GM23338 (cell line): Measurements from ENCODE around the gene UNKL. TPM values are rescaled to one million over a fixed set of nuclear protein-coding genes. Genes with fewer than 3 reads are reported as not detected.

Source experiments
- ATAC-seq: fragments of 200-7000 bp; cut with Tn5 transposase; 3 replicates; pipeline ENCODE4 v1.9.1; 2020
- DNase-seq: peaks from one replicate; pipeline ENCODE4 v3.0.0-alpha.2; 2015; ENCODE audit warnings: low spot score
- H2AFZ ChIP-seq: fragments of 200-600 bp; sonication (generic); 2 replicates; pipeline ENCODE4 v1.8.0; 2016; ENCODE audit warnings: antibody characterized with exemption, mild to moderate bottlenecking, moderate library complexity
- H3F3A ChIP-seq: fragments of 200-600 bp; sonication (generic); replicated peaks from 2 replicates; pipeline ENCODE4 v1.8.0; 2017; ENCODE audit warnings: antibody characterized with exemption, mixed run types, low read depth
- H3K27ac ChIP-seq: fragments of 200-600 bp; sonication (generic); 2 replicates; pipeline ENCODE4 v1.6.1; 2016; ENCODE audit warnings: low read depth
- H3K27me3 ChIP-seq: fragments of 200-600 bp; sonication (generic); 2 replicates; pipeline ENCODE4 v1.8.0; 2016; ENCODE audit warnings: mild to moderate bottlenecking, mixed run types, moderate library complexity; ENCODE audit not compliant: insufficient read depth
- H3K36me3 ChIP-seq: fragments of 200-600 bp; sonication (generic); 2 replicates; pipeline ENCODE4 v1.8.0; 2016; ENCODE audit warnings: mild to moderate bottlenecking; ENCODE audit not compliant: insufficient read depth
- H3K4me1 ChIP-seq: fragments of 200-600 bp; sonication (generic); 2 replicates; pipeline ENCODE4 v1.8.0; 2016; ENCODE audit warnings: mild to moderate bottlenecking, moderate library complexity; ENCODE audit not compliant: insufficient read depth
- H3K4me2 ChIP-seq: fragments of 200-600 bp; sonication (generic); 2 replicates; pipeline ENCODE4 v1.7.1; 2017; ENCODE audit warnings: mixed run types
- H3K4me3 ChIP-seq: fragments of 200-600 bp; sonication (generic); 2 replicates; pipeline ENCODE4 v1.6.1; 2016; ENCODE audit warnings: mixed run types
- H3K79me2 ChIP-seq: fragments of 200-600 bp; sonication (generic); replicated peaks from 2 replicates; pipeline ENCODE4 v1.8.0; 2017; ENCODE audit warnings: mild to moderate bottlenecking; ENCODE audit not compliant: insufficient read depth
- H3K9me2 ChIP-seq: fragments of 200-600 bp; sonication (generic); 2 replicates; pipeline ENCODE4 v1.8.0; 2017; ENCODE audit not compliant: insufficient read depth
- H4K20me1 ChIP-seq: fragments of 200-600 bp; sonication (generic); replicated peaks from 2 replicates; pipeline ENCODE4 v1.8.0; 2017; ENCODE audit warnings: mild to moderate bottlenecking; ENCODE audit not compliant: insufficient read depth
- H3K27ac Mint-ChIP-seq: 2 replicates; pipeline ENCODE4 v1.8.0; 2020; ENCODE audit warnings: inconsistent platforms, mild to moderate bottlenecking, moderate library complexity, mixed read lengths
- H3K27me3 Mint-ChIP-seq: 3 replicates; pipeline ENCODE4 v1.8.0; 2022; ENCODE audit warnings: low read depth, mild to moderate bottlenecking, moderate library complexity, mixed read lengths, inconsistent platforms; ENCODE audit not compliant: insufficient read depth, poor library complexity
- H3K36me3 Mint-ChIP-seq: 3 replicates; pipeline ENCODE4 v1.8.0; 2021; ENCODE audit warnings: low read depth, mild to moderate bottlenecking, inconsistent platforms, moderate library complexity, mixed read lengths
- H3K4me1 Mint-ChIP-seq: 3 replicates; pipeline ENCODE4 v1.8.0; 2020; ENCODE audit warnings: mild to moderate bottlenecking, inconsistent platforms, mixed read lengths
- H3K4me3 Mint-ChIP-seq: 3 replicates; pipeline ENCODE4 v1.8.0; 2021; ENCODE audit warnings: moderate library complexity, mild to moderate bottlenecking, inconsistent platforms, mixed read lengths
- H3K9me3 Mint-ChIP-seq: 3 replicates; pipeline ENCODE4 v1.8.0; 2020; ENCODE audit warnings: moderate library complexity, mild to moderate bottlenecking, inconsistent platforms, mixed read lengths
- ETS1 ChIP-seq: IDR thresholded peaks from 2 replicates; pipeline ENCODE4 v1.6.1; 2016; ENCODE audit warnings: antibody characterized with exemption
- EZH2 ChIP-seq: fragments of 200-600 bp; sonication (generic); IDR thresholded peaks from one replicate; pipeline ENCODE4 v1.8.0; 2017; ENCODE audit warnings: antibody characterized with exemption, mild to moderate bottlenecking, low read depth; ENCODE audit not compliant: unreplicated experiment
- EZH2phosphoT487 ChIP-seq: fragments of 200-600 bp; sonication (generic); IDR thresholded peaks from one replicate; pipeline ENCODE4 v1.8.1; 2018; ENCODE audit warnings: antibody characterized with exemption; ENCODE audit not compliant: unreplicated experiment
- JUNB ChIP-seq: IDR thresholded peaks from one replicate; pipeline ENCODE4 v1.6.1; 2016; ENCODE audit warnings: antibody characterized with exemption; ENCODE audit not compliant: unreplicated experiment
- STAT1 ChIP-seq: IDR thresholded peaks from one replicate; pipeline ENCODE4 v1.6.1; 2016; ENCODE audit warnings: antibody characterized with exemption; ENCODE audit not compliant: unreplicated experiment
- ZNF114 ChIP-seq: fragments of 250-450 bp; sonication (Bioruptor Pico); IDR thresholded peaks from 2 replicates; pipeline ENCODE4 v1.5.0; 2020; ENCODE audit warnings: mild to moderate bottlenecking, moderate library complexity
- ZNF331 ChIP-seq: fragments of 250-450 bp; sonication (Bioruptor Pico); IDR thresholded peaks from 2 replicates; pipeline ENCODE4 v1.5.0; 2020; ENCODE audit warnings: low read depth, mild to moderate bottlenecking, moderate library complexity
- ZNF462 ChIP-seq: fragments of 250-450 bp; sonication (Bioruptor Pico); IDR thresholded peaks from 2 replicates; pipeline ENCODE4 v1.5.0; 2020; ENCODE audit warnings: mild to moderate bottlenecking, moderate library complexity
- polyA plus RNA-seq: library from polyadenylated mRNA; unstranded; fragments of >200 nt; fragmentation: Nextera tagmentation; extraction: Ambion mirVana; gene quantifications from 2 replicates; pipeline ENCODE4 v1.2.1, GENCODE V29; 2016
- total RNA-seq: library from RNA; depleted of rRNA; stranded (reverse); fragments of >200 nt; shearing (Covaris generic); gene quantifications from 2 replicates; pipeline ENCODE4 v1.2.3, GENCODE V29; 2014

UNKL gene
- total and polyA plus RNA-seq, 2 experiments from 2014 or later: 16.7 to 28.7 TPM

- TF ChIP-seq ZNF462 (CRISPR knock-in tag) (no peak), ZNF331 (CRISPR knock-in tag) (no peak), EZH2 (no peak)
Measured at GRCh38 chr16:1460602-1461138, 46.2 kb upstream of the UNKL start (continued).

DNA sequence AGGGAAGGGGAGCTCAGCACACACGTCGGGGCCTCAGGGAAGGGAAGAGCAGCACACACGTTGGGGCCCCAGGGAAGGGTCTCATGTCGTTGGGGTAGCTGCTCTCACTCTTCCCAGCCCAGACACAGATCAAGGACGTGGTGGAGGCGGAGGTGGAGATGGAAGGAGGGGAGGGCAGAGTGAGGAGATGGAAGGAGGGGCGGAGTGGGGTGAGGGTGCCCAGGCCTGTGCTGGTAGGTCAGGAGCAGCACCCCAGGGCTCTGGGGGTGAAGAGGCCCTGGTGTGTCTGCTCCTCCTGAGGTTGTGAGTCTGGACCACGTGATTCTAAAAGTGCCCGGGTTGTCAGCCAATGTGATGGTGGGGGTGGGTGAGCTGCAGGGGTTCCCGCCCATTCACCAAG lies 45.5 kb upstream of the UNKL start:
- Histone ChIP-seq H3K4me3 (no peak overlapping the region), H3K9me2 (no peaks in the 10 kb centered on the region), H3K36me3 (no peaks in the 10 kb centered on the region), H3K27ac (no peak overlapping the region), H4K20me1 (peaks cover 4% of the 10 kb centered on the region), H3F3A (no peaks in the 10 kb centered on the region), H2AFZ (no peak overlapping the region), H3K79me2 (no peaks in the 10 kb centered on the region; the same call in 1 of the 2 replicates), H3K4me1 (no peaks in the 10 kb centered on the region), H3K27me3 (no peaks in the 10 kb centered on the region), H3K4me2 (no peak overlapping the region)
- peaks cover 8% of the 10 kb centered on the region for H3K36me3 Mint-ChIP-seq
- no peak for DNase-seq
- ATAC-seq: no peak
- H3K27ac Mint-ChIP-seq: no peak overlapping the region
- H3K4me1 Mint-ChIP-seq: no peaks in the 10 kb centered on the region; the same call in 2 of the 3 replicates
- H3K27me3 Mint-ChIP-seq: no peaks in the 10 kb centered on the region
- H3K9me3 Mint-ChIP-seq: no peaks in the 10 kb centered on the region
- no peak overlapping the region for H3K4me3 Mint-ChIP-seq
- TF ChIP-seq ZNF114 (CRISPR knock-in tag) (no peak), EZH2phosphoT487 (no peak), ZNF331 (CRISPR knock-in tag) (no peak), ZNF462 (CRISPR knock-in tag) (no peak), JUNB (no peak), ETS1 (no peak), STAT1 (no peak)
